Rectal smooth muscle tissue (tissue), 1 donor: ENCODE measurements around the gene PLD5.
"Not testable (repeated sequence)": the region's sequence is repeated elsewhere in the genome, so short reads cannot be mapped to it uniquely, and the experiment has no call there.

Experiments
- H3K27ac ChIP-seq: one replicate; pipeline ENCODE4 v1.7.0; 2013; ENCODE audit warnings: low read depth, low read length, inconsistent platforms
- H3K27me3 ChIP-seq: one replicate; pipeline ENCODE4 v1.7.0; 2013; ENCODE audit warnings: low read length; ENCODE audit not compliant: control insufficient read depth, insufficient read depth
- H3K36me3 ChIP-seq: one replicate; pipeline ENCODE4 v1.7.0; 2013; ENCODE audit warnings: low read length; ENCODE audit not compliant: control insufficient read depth, insufficient read depth
- H3K4me1 ChIP-seq: one replicate; pipeline ENCODE4 v1.7.0; 2013; ENCODE audit warnings: low read length; ENCODE audit not compliant: control insufficient read depth, insufficient read depth
- H3K4me3 ChIP-seq: one replicate; pipeline ENCODE4 v1.7.0; 2013; ENCODE audit warnings: low read length
- H3K9ac ChIP-seq: one replicate; pipeline ENCODE4 v1.7.0; 2013; ENCODE audit warnings: low read length

PLD5 gene

GRCh38 chr1:242468784-242469183, 55.7 kb downstream of the PLD5 start:
- Histone ChIP-seq H3K27ac (no peak overlapping the region), H3K4me1 (no peaks in the 10 kb centered on the region), H3K27me3 (no peaks in the 10 kb centered on the region), H3K36me3 (no peaks in the 10 kb centered on the region), H3K4me3 (no peak overlapping the region), H3K9ac (no peak overlapping the region)

- Histone ChIP-seq H3K36me3 (no peaks in the 10 kb centered on the region), H3K27me3 (no peaks in the 10 kb centered on the region), H3K9ac (no peak overlapping the region), H3K27ac (no peak overlapping the region), H3K4me1 (no peaks in the 10 kb centered on the region), H3K4me3 (no peak overlapping the region)
Measured at GRCh38 chr1:242467556-242468145, 56.8 kb downstream of the PLD5 start.

GRCh38 chr1:242462867-242463266, 61.6 kb downstream of the PLD5 start:
- no peaks in the 10 kb centered on the region for H3K4me1 ChIP-seq
- no peak overlapping the region for H3K27ac ChIP-seq
- H3K27me3 ChIP-seq: no peaks in the 10 kb centered on the region
- H3K36me3 ChIP-seq: no peaks in the 10 kb centered on the region
- no peak overlapping the region for H3K4me3 ChIP-seq
- no peak overlapping the region for H3K9ac ChIP-seq

GRCh38 chr1:242459740-242460139, 64.8 kb downstream of the PLD5 start:
- not testable (repeated sequence) for H3K9ac ChIP-seq, H3K27me3 ChIP-seq, H3K36me3 ChIP-seq, H3K27ac ChIP-seq, H3K4me1 ChIP-seq, H3K4me3 ChIP-seq

- H3K4me3 ChIP-seq: no peak overlapping the region
- H3K36me3 ChIP-seq: no peaks in the 10 kb centered on the region
- H3K9ac ChIP-seq: no peak overlapping the region
- no peaks in the 10 kb centered on the region for H3K27me3 ChIP-seq
- H3K4me1 ChIP-seq: no peaks in the 10 kb centered on the region
- H3K27ac ChIP-seq: no peak overlapping the region
Measured at GRCh38 chr1:242456726-242457269, 67.7 kb downstream of the PLD5 start.

- no peaks in the 10 kb centered on the region for H3K4me1 ChIP-seq
- no peaks in the 10 kb centered on the region for H3K36me3 ChIP-seq
- H3K4me3 ChIP-seq: no peak overlapping the region
- H3K27ac ChIP-seq: no peak overlapping the region
- H3K27me3 ChIP-seq: no peaks in the 10 kb centered on the region
- H3K9ac ChIP-seq: no peak overlapping the region
Measured at GRCh38 chr1:242455052-242455361, 69.5 kb downstream of the PLD5 start.

- Histone ChIP-seq H3K9ac (no peak overlapping the region), H3K4me3 (no peak overlapping the region), H3K27ac (no peak overlapping the region), H3K27me3 (no peaks in the 10 kb centered on the region), H3K36me3 (no peaks in the 10 kb centered on the region), H3K4me1 (no peaks in the 10 kb centered on the region)
Measured at GRCh38 chr1:242454262-242455051, 70.0 kb downstream of the PLD5 start.

- H3K27me3 ChIP-seq: no peaks in the 10 kb centered on the region
- no peak overlapping the region for H3K9ac ChIP-seq
- no peaks in the 10 kb centered on the region for H3K36me3 ChIP-seq
- no peak overlapping the region for H3K4me3 ChIP-seq
- H3K27ac ChIP-seq: no peak overlapping the region
- H3K4me1 ChIP-seq: no peaks in the 10 kb centered on the region
Measured at GRCh38 chr1:242452573-242452972, 71.9 kb downstream of the PLD5 start.

- Histone ChIP-seq H3K4me1 (no peaks in the 10 kb centered on the region), H3K9ac (no peak overlapping the region), H3K36me3 (no peaks in the 10 kb centered on the region), H3K27me3 (no peaks in the 10 kb centered on the region), H3K27ac (no peak overlapping the region), H3K4me3 (no peak overlapping the region)
Measured at GRCh38 chr1:242449661-242450060, 74.8 kb downstream of the PLD5 start.

- Histone ChIP-seq H3K27ac (no peak overlapping the region), H3K4me3 (no peak overlapping the region), H3K4me1 (no peaks in the 10 kb centered on the region), H3K36me3 (no peaks in the 10 kb centered on the region), H3K27me3 (no peaks in the 10 kb centered on the region), H3K9ac (no peak overlapping the region)
Measured at GRCh38 chr1:242448910-242449645, 75.4 kb downstream of the PLD5 start.

GRCh38 chr1:242447689-242448088, 76.8 kb downstream of the PLD5 start:
- no peak overlapping the region for H3K4me3 ChIP-seq
- no peak overlapping the region for H3K9ac ChIP-seq
- H3K4me1 ChIP-seq: no peaks in the 10 kb centered on the region
- H3K36me3 ChIP-seq: no peaks in the 10 kb centered on the region
- H3K27ac ChIP-seq: no peak overlapping the region
- no peaks in the 10 kb centered on the region for H3K27me3 ChIP-seq

- no peaks in the 10 kb centered on the region for H3K36me3 ChIP-seq
- H3K9ac ChIP-seq: no peak overlapping the region
- H3K27me3 ChIP-seq: no peaks in the 10 kb centered on the region
- H3K27ac ChIP-seq: no peak overlapping the region
- no peak overlapping the region for H3K4me3 ChIP-seq
- no peaks in the 10 kb centered on the region for H3K4me1 ChIP-seq
Measured at GRCh38 chr1:242440757-242441156, 83.7 kb downstream of the PLD5 start.
